ENCODE data around the gene ABCB8.

- TF ChIP-seq CTCF (IDR thresholded peaks at IDR 0.05) (no peak), POLR2A (IDR thresholded peaks at IDR 0.05) (no peak)
These were observed 60.8 kb downstream of the ABCB8 start for GRCh38 chr7:151088856-151089699.
